HEK293T (cell line): ENCODE data around the gene AGL.

ENCODE experiments used
- SP1 ChIP-seq: fragments of 450-650 bp; IDR thresholded peaks from 2 replicates; pipeline ENCODE4 v1.6.1; 2017
- TARDBP ChIP-seq: fragments of 450-650 bp; IDR thresholded peaks from 2 replicates; pipeline ENCODE4 v1.6.1; 2016

DNA sequence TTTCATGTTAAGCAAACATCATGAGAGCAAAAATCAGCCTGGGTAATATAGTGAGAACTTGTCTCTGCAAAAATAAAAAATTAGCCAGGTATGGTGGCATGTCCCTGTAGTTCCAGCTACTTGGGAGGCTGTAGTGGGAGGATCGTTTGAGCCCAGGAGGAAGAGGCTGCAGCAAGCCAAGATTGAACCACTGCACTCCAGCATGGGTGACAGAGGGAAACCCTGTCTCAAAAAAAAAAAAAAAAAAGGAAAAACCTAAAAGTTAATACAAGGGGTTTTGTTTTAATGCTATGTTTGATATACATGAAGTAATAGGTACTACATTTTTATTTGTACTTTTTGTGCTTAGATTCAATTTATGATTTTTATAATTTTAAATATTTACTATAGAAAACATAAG lies 92.6 kb downstream of the AGL start:
- TF ChIP-seq SP1 (no peak), TARDBP (no peak)
